Measurements from ENCODE around the gene NEDD8.
"Not testable (repeated sequence)": the region's sequence is repeated elsewhere in the genome, so short reads cannot be mapped to it uniquely, and the experiment has no call there.

GRCh38 chr14:24245350-24245749, 13.2 kb upstream of the NEDD8 start:
- not testable (repeated sequence) for TF ChIP-seq CTCF (IDR thresholded peaks at IDR 0.05; ENCODE audit: low read depth, low read length, poor library complexity, severe bottlenecking); EZH2phosphoT487 (IDR thresholded peaks at IDR 0.05; ENCODE audit: borderline replicate concordance, low read length)

All from DOHH2 (cell line).